Thoracic aorta (tissue), 2 donors: ENCODE results near the gene TSTD2. TPM values are rescaled to one million over a fixed set of nuclear protein-coding genes. Genes with fewer than 3 reads are reported as not detected.
"Not testable (repeated sequence)": the region's sequence is repeated elsewhere in the genome, so short reads cannot be mapped to it uniquely, and the experiment has no call there.

Experiments
- ATAC-seq: fragments of 150-250 bp; one replicate; pipeline ENCODE4 v1.8.0; 2017; ENCODE audit warnings: low read depth; ENCODE audit not compliant: insufficient number of reproducible peaks, low FRiP score
- DNase-seq: peaks from one replicate; pipeline ENCODE4 v3.0.0-alpha.2; 2020; ENCODE audit warnings: low spot score
- H3K27ac ChIP-seq, 2 donors: fragments of 200-600 bp; sonication (generic); 1 replicate in 1 of 2; 2 replicates in 1 of 2; pipeline ENCODE4 v1.5.1; 2016; ENCODE audit warnings: mild to moderate bottlenecking in 2 of 2, moderate library complexity in 2 of 2
- H3K27me3 ChIP-seq: fragments of 200-600 bp; sonication (generic); replicated peaks from 2 replicates; pipeline ENCODE4 v1.6.0; 2016; ENCODE audit warnings: mild to moderate bottlenecking; ENCODE audit not compliant: insufficient read depth
- H3K36me3 ChIP-seq: fragments of 200-600 bp; sonication (generic); one replicate; pipeline ENCODE4 v1.5.1; 2016
- H3K4me1 ChIP-seq, 2 donors: fragments of 200-600 bp; sonication (generic); 1 replicate in 1 of 2; 2 replicates in 1 of 2; pipeline versions ENCODE4 v1.5.1 to v1.6.0; 2016; ENCODE audit warnings: low read depth in 2 of 2, mild to moderate bottlenecking in 1 of 2; ENCODE audit not compliant: control insufficient read depth in 1 of 2
- H3K4me3 ChIP-seq: fragments of 200-600 bp; sonication (generic); 2 replicates; pipeline ENCODE4 v1.5.1; 2016; ENCODE audit warnings: mild to moderate bottlenecking
- H3K9me3 ChIP-seq: fragments of 200-600 bp; sonication (generic); 2 replicates; pipeline ENCODE4 v1.5.1; 2016
- CTCF ChIP-seq: fragments of 200-600 bp; sonication (generic); IDR thresholded peaks from one replicate; pipeline ENCODE4 v1.5.1; 2019; ENCODE audit warnings: antibody characterized with exemption
- total RNA-seq, 2 donors: library from RNA; depleted of rRNA; stranded (reverse); fragments of >200 nt; gene quantifications; one replicate each; pipeline versions ENCODE4 v1.1.0 to v1.2.3, GENCODE V29; 2016

The TSTD2 gene
- total RNA-seq, 2 donors from 2014 or later: 13.1 to 51.4 TPM

GRCh38 chr9:97593960-97594359 lies 39.2 kb downstream of the TSTD2 start:
- TF ChIP-seq CTCF: no peak

GRCh38 chr9:97592126-97592525 lies 41.0 kb downstream of the TSTD2 start:
- Histone ChIP-seq H3K4me1 (peaks cover 12 to 28% of the 10 kb centered on the region in 2 donors), H3K9me3 (no peaks in the 10 kb centered on the region), H3K36me3 (peaks cover 5% of the 10 kb centered on the region), H3K27ac (no peak overlapping the region), H3K4me3 (no peak overlapping the region), H3K27me3 (no peaks in the 10 kb centered on the region)
- ATAC-seq: no peak
- no peak for DNase-seq
- TF ChIP-seq CTCF: no peak

More at GRCh38 chr9:97593960-97594359, 39.2 kb downstream of the TSTD2 start:
- Histone ChIP-seq H3K4me3 (no peak overlapping the region), H3K27me3 (no peaks in the 10 kb centered on the region), H3K9me3 (no peaks in the 10 kb centered on the region), H3K4me1 (peaks cover 29 to 46% of the 10 kb centered on the region in 2 donors), H3K36me3 (peaks cover 4% of the 10 kb centered on the region), H3K27ac (peak overlapping the region; percentile 17 to 47)
- DNase-seq (no peak), ATAC-seq (no peak)

GRCh38 chr9:97591535-97591934 lies 41.6 kb downstream of the TSTD2 start:
- no peaks in the 10 kb centered on the region for H3K9me3 ChIP-seq
- peaks cover 9 to 22% of the 10 kb centered on the region in 2 donors for H3K4me1 ChIP-seq
- no peak overlapping the region for H3K4me3 ChIP-seq
- no peak overlapping the region for H3K27ac ChIP-seq
- TF ChIP-seq CTCF: no peak
- no peaks in the 10 kb centered on the region for H3K27me3 ChIP-seq
- ATAC-seq: no peak
- peaks cover 8% of the 10 kb centered on the region for H3K36me3 ChIP-seq
- DNase-seq: no peak

- H3K9me3 ChIP-seq, H3K27me3 ChIP-seq, ATAC-seq, H3K36me3 ChIP-seq, DNase-seq, H3K27ac ChIP-seq, H3K4me1 ChIP-seq, H3K4me3 ChIP-seq: not testable (repeated sequence)
Measured at GRCh38 chr9:97586909-97587308, 46.3 kb downstream of the TSTD2 start.

GRCh38 chr9:97584778-97585177 lies 48.4 kb downstream of the TSTD2 start:
- H3K4me3 ChIP-seq, H3K36me3 ChIP-seq: not testable (repeated sequence)

GRCh38 chr9:97581590-97581989 lies 51.6 kb downstream of the TSTD2 start:
- not testable (repeated sequence) for DNase-seq, H3K4me3 ChIP-seq, H3K27me3 ChIP-seq, H3K9me3 ChIP-seq, H3K36me3 ChIP-seq, H3K27ac ChIP-seq, ATAC-seq
- peaks cover 0 to 14% of the 10 kb centered on the region in 2 donors for H3K4me1 ChIP-seq

More at GRCh38 chr9:97584778-97585177, 48.4 kb downstream of the TSTD2 start:
- not testable (repeated sequence) for H3K27ac ChIP-seq, ATAC-seq, H3K9me3 ChIP-seq, DNase-seq, H3K27me3 ChIP-seq, H3K4me1 ChIP-seq

- ATAC-seq: no peak
- DNase-seq: no peak
- H3K27me3 ChIP-seq: no peaks in the 10 kb centered on the region
- no peak overlapping the region for H3K4me3 ChIP-seq
- TF ChIP-seq CTCF: no peak
- peaks cover 0 to 14% of the 10 kb centered on the region in 2 donors for H3K4me1 ChIP-seq
- H3K9me3 ChIP-seq: no peaks in the 10 kb centered on the region
- no peak overlapping the region for H3K27ac ChIP-seq
- peaks cover 5% of the 10 kb centered on the region for H3K36me3 ChIP-seq
Measured at GRCh38 chr9:97579914-97580313, 53.3 kb downstream of the TSTD2 start.
